Stimulated activated CD8-positive, alpha-beta memory T cell treated with anti-CD3 and anti-CD28 coated beads, Interleukin-15, amount 100 ng/mL, for 4 hours (primary cell): ENCODE results near the gene TPM1.

Source experiments
- DNase-seq, 2 donors: peaks; one replicate each; pipeline ENCODE4 v3.0.0-alpha.2; 2020; ENCODE audit warnings: low read depth in 2 of 2

Gene TPM1

DNA sequence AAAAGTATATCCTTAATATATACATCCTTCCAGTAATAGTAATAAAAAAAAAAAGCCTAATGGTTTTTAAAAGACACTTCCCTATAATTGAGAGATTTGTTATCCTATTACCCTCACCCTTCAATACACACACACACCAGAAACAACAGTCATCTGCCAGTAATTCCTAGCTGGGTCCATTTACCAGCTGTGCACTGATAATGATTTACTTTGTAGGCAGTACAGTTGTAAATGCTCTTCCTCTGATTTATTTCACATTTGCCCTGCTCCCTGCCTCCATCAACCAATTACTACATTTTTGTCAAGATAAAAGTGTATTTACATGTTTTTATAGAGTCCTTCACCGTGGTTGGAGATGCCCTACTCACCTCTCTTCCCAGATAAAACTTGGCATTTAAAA lies 12.4 kb downstream of the TPM1 start:
- no peak for DNase-seq

DNA sequence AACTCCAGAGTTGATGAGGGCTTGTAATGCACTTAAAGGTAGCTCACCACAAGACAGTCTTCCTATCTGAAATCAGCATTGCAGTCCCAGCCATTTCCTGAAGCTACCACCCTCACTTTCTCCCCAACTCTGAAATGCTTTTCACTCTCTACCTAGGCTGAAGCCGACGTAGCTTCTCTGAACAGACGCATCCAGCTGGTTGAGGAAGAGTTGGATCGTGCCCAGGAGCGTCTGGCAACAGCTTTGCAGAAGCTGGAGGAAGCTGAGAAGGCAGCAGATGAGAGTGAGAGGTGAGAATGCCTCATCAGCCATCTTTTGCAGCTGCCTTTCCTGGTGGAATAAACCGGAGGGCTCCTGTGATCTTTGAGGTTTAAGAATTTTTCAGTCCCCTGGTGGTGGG lies 14.3 kb downstream of the TPM1 start:
- no peak for DNase-seq

DNA sequence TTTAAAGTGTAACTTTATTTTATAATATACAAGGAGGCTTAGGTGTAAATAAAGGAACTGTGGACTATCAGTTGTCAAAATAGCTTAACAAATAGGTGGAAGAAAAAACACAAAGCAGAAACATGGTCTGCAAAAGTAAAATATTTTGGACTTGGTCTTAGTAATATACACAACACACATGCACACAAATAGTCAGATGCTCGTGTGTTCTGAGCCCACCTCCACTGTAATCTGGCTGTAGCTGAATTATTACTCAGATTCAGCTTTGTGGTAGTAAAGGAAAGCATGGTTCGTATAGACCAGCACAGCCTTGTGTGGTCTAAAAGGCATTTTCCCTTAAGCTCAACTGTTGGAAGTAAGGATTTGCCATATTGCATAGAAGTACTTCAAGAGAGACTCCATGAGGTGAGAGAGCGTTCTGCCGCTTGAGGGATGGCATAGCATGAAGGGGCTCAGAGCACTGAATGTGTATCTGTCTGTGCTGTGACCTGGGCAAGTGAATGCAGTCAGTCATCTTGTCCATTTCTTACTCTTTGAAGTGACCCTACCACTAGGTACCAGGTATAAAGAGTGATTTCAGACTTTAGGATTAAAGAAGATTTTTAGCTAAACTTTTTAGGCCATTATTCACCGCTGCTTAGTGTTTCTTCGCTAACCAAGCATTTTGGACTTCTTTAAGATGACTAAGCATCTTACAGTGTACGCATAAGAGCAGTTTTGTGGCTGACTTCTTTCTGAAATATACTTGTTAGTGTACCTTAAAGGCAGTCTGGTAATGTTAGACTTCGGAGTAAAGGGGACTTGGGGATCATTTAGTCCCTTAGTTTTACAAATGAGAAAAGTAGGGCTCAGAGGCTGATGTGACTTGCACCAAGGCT lies 15.2 kb downstream of the TPM1 start:
- no peak for DNase-seq

- no peak for DNase-seq
Observed at GRCh38 chr15:63059075-63059474, 16.5 kb downstream of the TPM1 start.

- DNase-seq, result no peak
Observed at GRCh38 chr15:63059573-63060216, 17.1 kb downstream of the TPM1 start.

GRCh38 chr15:63060699-63061098 lies 18.2 kb downstream of the TPM1 start:
- DNase-seq, result no peak

- DNase-seq, result no peak
Observed at GRCh38 chr15:63061975-63062374, 19.4 kb downstream of the TPM1 start.

- DNase-seq, result no peak
Observed at GRCh38 chr15:63063164-63063756, 20.7 kb downstream of the TPM1 start.

- DNase-seq, result no peak
Observed at GRCh38 chr15:63063877-63064409, 21.4 kb downstream of the TPM1 start.

GRCh38 chr15:63065262-63066221 lies 23.0 kb downstream of the TPM1 start:
- no peak for DNase-seq

GRCh38 chr15:63066272-63066671 lies 23.7 kb downstream of the TPM1 start:
- no peak for DNase-seq

DNA sequence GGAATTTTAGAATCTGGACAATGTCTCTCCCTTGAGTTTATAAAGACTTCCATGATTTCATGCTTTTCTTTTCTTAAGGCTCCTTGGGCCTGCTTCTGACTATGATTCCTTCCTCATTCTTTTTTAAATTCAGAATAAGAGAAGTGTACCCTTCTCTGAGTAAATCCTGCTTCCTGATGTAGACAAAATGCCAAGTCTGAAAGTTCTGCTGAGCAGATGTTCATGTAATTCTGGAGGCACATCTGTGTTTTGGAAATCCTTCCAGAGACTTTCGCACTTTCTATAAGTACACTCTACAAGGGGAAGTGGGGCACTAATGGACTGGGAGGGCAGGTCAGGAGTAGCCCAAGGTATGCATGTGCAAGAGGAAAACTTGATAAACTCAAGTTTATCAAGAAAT lies 24.8 kb downstream of the TPM1 start:
- no peak for DNase-seq

DNA sequence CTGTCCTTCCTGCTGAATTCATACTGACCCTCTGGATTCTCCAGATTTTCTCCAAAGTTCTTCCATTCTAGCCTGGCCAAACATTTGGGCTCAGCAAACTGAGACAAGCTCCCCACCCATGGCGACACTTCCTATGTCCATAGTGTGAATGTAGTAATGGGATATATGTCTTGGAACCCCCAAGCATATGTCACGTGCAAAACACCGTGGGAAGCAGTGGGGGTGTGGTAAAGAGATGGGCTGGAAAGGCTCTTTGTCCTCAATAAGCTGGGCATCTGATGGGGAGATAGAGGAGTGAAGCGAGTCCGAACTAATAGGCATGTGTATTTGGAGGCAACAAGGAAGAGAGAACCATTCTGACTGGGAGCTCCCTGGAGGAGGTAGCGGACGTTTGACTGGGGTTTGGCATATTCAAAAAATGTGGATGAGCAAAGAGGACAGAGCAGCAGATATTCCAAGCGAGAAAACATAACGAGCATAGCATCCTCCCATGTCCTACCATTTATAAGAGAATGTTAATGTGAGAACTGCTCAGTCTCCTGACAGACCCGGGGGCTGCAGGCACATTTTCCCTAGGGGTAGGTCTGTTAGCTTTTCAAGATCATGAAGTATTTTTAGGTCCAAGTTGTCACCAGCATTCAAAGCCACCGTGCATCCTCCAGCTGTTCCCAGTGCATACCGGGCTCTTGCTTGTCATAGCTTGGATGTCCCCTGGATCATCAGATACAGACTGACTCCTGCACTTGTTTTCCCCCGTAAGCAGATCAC lies 25.6 kb downstream of the TPM1 start:
- DNase-seq, result no peak

GRCh38 chr15:63069616-63070090 lies 27.1 kb downstream of the TPM1 start:
- DNase-seq, result no peak

GRCh38 chr15:63070681-63071129 lies 28.2 kb downstream of the TPM1 start:
- DNase-seq, result no peak

GRCh38 chr15:63071288-63071909 lies 28.9 kb downstream of the TPM1 start:
- DNase-seq, result no peak

GRCh38 chr15:63072023-63072650 lies 29.6 kb downstream of the TPM1 start:
- no peak for DNase-seq

DNA sequence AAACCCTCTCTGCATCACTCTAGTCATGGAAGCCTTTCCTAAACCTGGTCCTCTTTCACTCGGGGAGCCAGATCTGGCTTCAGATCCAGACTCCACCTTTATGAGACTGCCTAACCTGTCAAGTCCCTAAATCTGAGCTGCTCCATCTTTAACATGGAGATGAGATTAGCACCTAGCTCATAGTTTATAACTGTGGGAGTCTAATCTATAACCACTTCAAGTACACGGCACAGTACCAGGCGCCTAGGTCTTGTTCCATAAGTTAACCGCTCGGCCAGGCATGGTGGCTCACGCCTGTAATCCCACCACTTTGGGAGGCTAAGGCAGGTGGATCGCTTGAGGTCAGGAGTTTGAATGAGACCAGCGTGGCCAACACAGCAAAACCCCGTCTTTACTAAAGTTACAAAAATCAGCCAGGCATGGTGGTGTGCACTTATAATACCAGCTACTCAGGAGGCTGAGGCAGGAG lies 30.3 kb downstream of the TPM1 start:
- no peak for DNase-seq

DNA sequence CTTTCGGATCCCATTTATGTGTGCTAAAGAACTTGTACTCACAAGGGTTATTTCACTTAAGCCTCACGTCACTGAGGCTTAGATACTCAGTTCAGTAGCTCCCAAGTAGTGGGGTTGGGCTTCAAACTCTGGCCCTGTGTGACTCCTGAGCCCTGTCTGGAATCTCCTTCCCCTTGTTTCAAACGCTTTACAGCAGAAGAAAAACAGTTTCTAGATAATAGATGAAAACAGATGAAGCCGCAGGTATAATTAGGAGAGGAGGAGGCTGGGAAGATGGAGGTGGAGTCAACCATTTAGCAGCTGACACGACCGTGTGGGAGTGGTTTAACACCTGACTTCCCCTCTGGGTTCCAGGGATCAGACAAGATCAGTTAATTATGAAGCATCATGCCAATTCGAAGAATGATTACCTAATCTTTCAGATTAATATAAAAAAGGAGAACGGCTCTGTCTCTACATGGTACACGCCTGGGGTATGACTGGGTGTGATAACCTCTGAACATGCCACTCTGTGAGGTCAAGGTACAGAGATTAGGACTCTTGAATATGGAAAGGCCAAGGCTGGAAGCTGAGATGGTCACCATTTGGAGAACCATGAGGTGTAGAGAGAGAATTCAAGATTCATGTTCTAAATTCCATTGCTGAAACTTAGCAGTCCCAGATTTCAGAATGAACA lies 31.1 kb downstream of the TPM1 start:
- no peak for DNase-seq
